Ishikawa (cell line): ENCODE measurements around the gene TMCC1.

ENCODE experiments used
- CEBPB ChIP-seq: IDR thresholded peaks from 2 replicates; pipeline ENCODE4 v1.6.1; 2012
- CREB1 ChIP-seq: IDR thresholded peaks from 2 replicates; pipeline ENCODE4 v1.6.1; 2012; ENCODE audit warnings: low read depth
- EGR1 ChIP-seq: IDR thresholded peaks from 2 replicates; pipeline ENCODE4 v1.6.1; 2012
- EP300 ChIP-seq: IDR thresholded peaks from 2 replicates; pipeline ENCODE4 v1.6.1; 2012; ENCODE audit warnings: borderline replicate concordance
- FOXM1 ChIP-seq: IDR thresholded peaks from 2 replicates; pipeline ENCODE4 v1.6.1; 2012; ENCODE audit warnings: low read depth, borderline replicate concordance
- MAX ChIP-seq: IDR thresholded peaks from 2 replicates; pipeline ENCODE4 v1.6.1; 2012
- NFIC ChIP-seq: IDR thresholded peaks from 2 replicates; pipeline ENCODE4 v1.6.1; 2012
- RAD21 ChIP-seq: IDR thresholded peaks from 2 replicates; pipeline ENCODE4 v1.6.1; 2012; ENCODE audit warnings: low read depth
- TAF1 ChIP-seq: IDR thresholded peaks from 2 replicates; pipeline ENCODE4 v1.6.1; 2012; ENCODE audit warnings: low read depth, mild to moderate bottlenecking
- TCF12 ChIP-seq: IDR thresholded peaks from 2 replicates; pipeline ENCODE4 v1.6.1; 2012; ENCODE audit warnings: low read depth
- TEAD4 ChIP-seq: IDR thresholded peaks from 2 replicates; pipeline ENCODE4 v1.6.1; 2012
- USF1 ChIP-seq: IDR thresholded peaks from 2 replicates; pipeline ENCODE4 v1.6.1; 2012
- YY1 ChIP-seq: IDR thresholded peaks from 2 replicates; pipeline ENCODE4 v1.6.1; 2012; ENCODE audit warnings: low read depth
- ZBTB7A ChIP-seq: IDR thresholded peaks from 2 replicates; pipeline ENCODE4 v1.6.1; 2012; ENCODE audit warnings: low read depth

GRCh38 chr3:129936757-129937156, 43.2 kb upstream of the TMCC1 start:
- TF ChIP-seq YY1 (no peak), FOXM1 (no peak), NFIC (no peak), CREB1 (no peak), EP300 (no peak), ZBTB7A (no peak), TAF1 (no peak), RAD21 (no peak), TCF12 (no peak), CEBPB (no peak), TEAD4 (no peak), EGR1 (no peak), USF1 (peak; percentile 48), MAX (no peak)
